ENCODE measurements around the gene HLA-DPA1. TPM values are rescaled to one million over a fixed set of nuclear protein-coding genes. Genes with fewer than 3 reads are reported as not detected.

The HLA-DPA1 gene
- total RNA-seq, 1 experiment from 2014 or later, result 0.69 TPM

GRCh38 chr6:33075208-33075567 lies 1.7 kb upstream of the HLA-DPA1 start:
- DNase-seq (ENCODE audit: low read depth, low spot score) (no peak), ATAC-seq (no peak)
- intact Hi-C loops (cut with micrococcal nuclease; ENCODE audit: unreplicated experiment), result no loop called here
- no peaks in the 10 kb centered on the region for H3K36me3 ChIP-seq (ENCODE audit: control insufficient read depth, insufficient read depth, low read length)
- H3K9me3 ChIP-seq (ENCODE audit: control insufficient read depth, insufficient read depth, low read depth, low read length), result no peaks in the 10 kb centered on the region
- no peak for TF ChIP-seq POLR2AphosphoS5 (IDR thresholded peaks at IDR 0.05; ENCODE audit: low read depth, low read length)
- TF ChIP-seq REST (IDR thresholded peaks at IDR 0.05; ENCODE audit: insufficient read depth in 1 of 2, low read depth in 2 of 2, low read length in 1 of 2), result no peak
- no peak for TF ChIP-seq SIN3A (IDR thresholded peaks at IDR 0.05; ENCODE audit: borderline replicate concordance, insufficient read depth, low read depth, low read length)
- TF ChIP-seq CTCF (IDR thresholded peaks at IDR 0.05), result no peak
- TF ChIP-seq TCF7L2 (IDR thresholded peaks at IDR 0.05; ENCODE audit: low read depth, low read length), result no peak
- in situ Hi-C loops (cut with HindIII; ENCODE audit: low pct_unique_long_range_greater_than_20kb, low sequenced_read_pairs), result no loop called here
- no peak overlapping the region for H3K27ac ChIP-seq (ENCODE audit: low read length)
- no peaks in the 10 kb centered on the region for H3K4me1 ChIP-seq (ENCODE audit: control insufficient read depth, insufficient read depth, low read length)
- ChIA-PET CTCF (no interaction called here), POLR2A (no interaction called here)
- peaks cover 18% of the 10 kb centered on the region for H3K27me3 ChIP-seq (ENCODE audit: control insufficient read depth, insufficient read depth, low read length)
- BruUV-seq (replicated peaks), result no TSS peak
- no peak overlapping the region for H3K4me3 ChIP-seq (ENCODE audit: low read depth in 2 of 2, low read length in 2 of 2)

DNA sequence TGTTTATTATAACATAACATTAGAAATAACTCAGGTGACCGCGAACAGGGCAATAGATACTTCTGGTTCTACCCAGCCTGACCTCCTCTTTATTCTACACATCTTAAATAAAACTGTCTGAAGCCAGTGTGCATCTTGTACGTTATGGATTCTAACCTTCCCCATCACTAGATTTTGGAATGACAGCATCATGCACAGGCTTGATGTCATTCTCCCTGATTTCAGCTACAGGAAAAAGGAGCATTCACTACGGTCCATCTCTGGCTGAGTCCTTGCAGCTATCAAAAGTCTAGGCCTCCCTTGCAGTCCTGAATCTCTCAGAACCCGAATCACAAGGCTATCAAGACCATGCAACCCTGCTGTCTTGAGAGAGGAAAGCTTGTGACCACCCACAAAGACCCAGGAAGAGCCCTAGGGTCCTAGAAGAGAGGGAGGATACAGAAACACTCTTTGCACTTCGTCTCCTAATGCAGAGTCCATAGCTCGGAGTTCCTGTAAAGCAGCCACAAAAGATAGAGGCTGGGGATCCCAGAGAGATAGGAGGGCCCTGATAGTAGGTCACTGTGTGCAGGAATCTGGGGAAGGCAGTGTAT lies 845 bp downstream of the HLA-DPA1 start:
- DNase-seq (ENCODE audit: low read depth, low spot score) (no peak), ATAC-seq (no peak)
- H3K27ac ChIP-seq (ENCODE audit: low read length), result no peak overlapping the region
- BruUV-seq (replicated peaks), result no TSS peak
- peaks cover 14% of the 10 kb centered on the region for H3K27me3 ChIP-seq (ENCODE audit: control insufficient read depth, insufficient read depth, low read length)
- in situ Hi-C loops (cut with HindIII; ENCODE audit: low pct_unique_long_range_greater_than_20kb, low sequenced_read_pairs), result no loop called here
- POLR2A ChIA-PET, result interaction anchor here (0.6 kb wide), 1 partner anchor 217 kb away, joined by 3 read pairs; no protein-coding TSS in a partner anchor
- intact Hi-C loops (cut with micrococcal nuclease; ENCODE audit: unreplicated experiment), result no loop called here
- CTCF ChIA-PET, result no interaction called here
- no peaks in the 10 kb centered on the region for H3K4me1 ChIP-seq (ENCODE audit: control insufficient read depth, insufficient read depth, low read length)
- TF ChIP-seq TCF7L2 (IDR thresholded peaks at IDR 0.05; ENCODE audit: low read depth, low read length) (no peak), POLR2AphosphoS5 (IDR thresholded peaks at IDR 0.05; ENCODE audit: low read depth, low read length) (no peak), CTCF (IDR thresholded peaks at IDR 0.05) (no peak), REST (IDR thresholded peaks at IDR 0.05; ENCODE audit: insufficient read depth in 1 of 2, low read depth in 2 of 2, low read length in 1 of 2) (no peak), SIN3A (IDR thresholded peaks at IDR 0.05; ENCODE audit: borderline replicate concordance, insufficient read depth, low read depth, low read length) (no peak)
- H3K9me3 ChIP-seq (ENCODE audit: control insufficient read depth, insufficient read depth, low read depth, low read length), result no peaks in the 10 kb centered on the region
- H3K4me3 ChIP-seq (ENCODE audit: low read depth in 2 of 2, low read length in 2 of 2), result no peak overlapping the region
- no peaks in the 10 kb centered on the region for H3K36me3 ChIP-seq (ENCODE audit: control insufficient read depth, insufficient read depth, low read length)
